SW480 (cell line): ENCODE data around the gene ANKS1B.

Experiments
- DNase-seq: peaks from one replicate; pipeline ENCODE4 v3.0.0-alpha.2; 2016; ENCODE audit warnings: low spot score

ANKS1B gene

DNA sequence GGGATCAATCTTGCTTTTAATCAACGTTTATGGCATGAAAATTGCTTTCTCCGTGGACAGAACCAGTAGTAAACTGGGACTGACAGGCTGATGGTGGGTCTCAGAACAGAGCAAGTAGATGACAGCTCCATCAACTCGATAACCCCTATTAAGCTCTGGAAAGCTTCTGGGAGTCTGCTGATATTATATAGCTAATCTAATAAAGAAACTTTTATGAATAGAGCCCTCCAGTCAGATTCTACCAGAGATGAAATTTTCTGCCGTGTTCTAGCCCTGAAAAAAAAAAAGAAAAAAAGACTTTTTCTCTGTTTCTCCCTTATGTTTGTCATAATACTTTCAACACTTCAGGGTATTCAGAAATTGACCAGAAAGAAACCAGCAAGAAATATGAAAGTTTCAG, 1168.0 kb downstream of the ANKS1B start:
- DNase-seq: no peak

DNA sequence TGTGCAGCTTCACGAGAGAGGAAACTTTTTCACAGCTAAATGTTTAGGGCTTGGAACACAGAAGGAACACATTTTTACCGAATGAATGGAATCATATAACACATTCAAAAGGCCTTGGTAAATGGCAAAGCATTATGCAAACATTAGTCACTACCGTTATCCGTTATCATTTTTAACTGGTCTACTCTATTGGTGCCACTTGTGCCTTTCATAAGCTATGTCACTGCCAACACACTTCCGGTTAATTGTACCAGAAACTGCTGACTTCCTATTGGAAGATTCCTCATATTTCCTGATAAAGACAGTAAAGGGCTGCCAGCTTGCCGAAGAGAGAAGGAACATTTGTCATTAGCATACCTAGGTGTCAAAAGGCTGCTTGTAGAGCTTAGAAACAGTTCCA, 1170.5 kb downstream of the ANKS1B start:
- DNase-seq: no peak

GRCh38 chr12:98812225-98812624, 1172.5 kb downstream of the ANKS1B start:
- no peak for DNase-seq

- DNase-seq: no peak
These were observed 1176.4 kb downstream of the ANKS1B start for GRCh38 chr12:98808243-98808875.

DNA sequence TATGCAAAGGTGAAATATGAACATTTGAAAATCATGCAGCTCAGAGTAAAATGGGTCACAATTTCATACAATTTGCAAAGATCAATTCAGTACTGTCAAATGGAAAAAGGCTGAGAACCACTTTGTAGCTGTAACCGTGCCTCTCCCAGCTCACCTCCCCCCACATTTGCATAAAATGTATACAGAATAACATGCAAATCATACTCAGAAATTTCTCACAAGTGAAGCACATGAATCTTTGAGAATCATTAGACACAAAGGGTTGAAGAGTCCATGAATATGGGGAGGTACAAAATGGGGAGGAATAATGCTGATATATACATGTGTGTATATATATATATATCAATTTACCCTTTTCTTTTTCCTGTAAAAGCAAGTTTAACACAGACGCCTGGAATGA, 1177.5 kb downstream of the ANKS1B start:
- DNase-seq: no peak

DNA sequence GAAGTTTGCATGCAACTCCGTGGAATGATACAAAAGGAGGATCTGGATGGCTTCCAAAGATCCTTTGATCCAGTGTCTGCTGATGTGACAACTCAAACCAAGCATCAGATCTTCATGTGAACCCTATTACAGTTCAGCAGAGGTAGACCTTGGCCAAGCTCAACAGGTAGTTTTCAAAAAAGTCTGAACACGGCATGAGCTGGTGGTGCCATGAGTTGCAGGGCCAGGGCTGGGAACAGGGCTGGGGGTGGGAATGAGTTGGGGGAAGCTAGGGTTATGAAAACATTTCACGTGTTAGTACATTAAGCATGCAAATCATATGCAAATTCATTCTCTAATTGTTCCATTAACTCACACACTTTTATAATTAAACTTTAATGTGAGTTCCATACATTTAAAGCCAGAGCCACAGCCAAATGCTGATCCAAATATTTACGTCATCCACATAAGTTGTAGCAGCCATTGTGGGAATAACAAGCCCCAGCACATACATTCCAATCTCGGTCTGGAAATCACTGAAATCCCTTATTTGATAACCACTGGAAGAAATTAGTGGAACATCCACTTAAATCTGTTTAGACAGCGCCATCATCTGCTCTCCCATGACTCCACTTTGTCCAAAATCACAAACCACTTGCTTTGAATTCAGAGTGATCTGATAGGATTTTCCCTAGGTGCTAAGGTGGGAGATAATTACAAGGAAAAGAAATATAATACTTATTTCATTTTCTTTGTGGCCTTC, 1181.1 kb downstream of the ANKS1B start:
- no peak for DNase-seq

GRCh38 chr12:98799822-98800221, 1184.9 kb downstream of the ANKS1B start:
- no peak for DNase-seq

GRCh38 chr12:98799146-98799810, 1185.5 kb downstream of the ANKS1B start:
- no peak for DNase-seq

DNA sequence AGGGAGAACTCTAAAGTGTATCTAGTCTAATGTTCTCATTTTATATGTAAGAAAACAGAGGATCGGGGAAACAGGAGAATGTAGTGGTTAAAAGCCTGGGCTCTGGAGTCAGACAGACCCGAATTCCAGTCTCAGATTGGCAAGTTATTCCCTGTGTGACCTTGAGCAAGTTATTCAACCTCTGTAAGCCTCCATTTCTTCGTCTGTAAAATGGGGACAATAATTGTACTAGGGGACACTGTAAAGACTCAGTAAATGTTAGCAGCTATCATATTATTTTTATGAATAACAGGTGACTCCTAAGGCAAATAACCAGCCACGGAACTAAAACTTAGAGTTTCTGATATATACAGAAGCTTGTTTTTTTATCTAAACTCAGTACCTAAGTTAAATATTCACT, 1187.5 kb downstream of the ANKS1B start:
- no peak for DNase-seq

- no peak for DNase-seq
These were observed 1188.0 kb downstream of the ANKS1B start for GRCh38 chr12:98796745-98797144.

- DNase-seq: no peak
These were observed 1191.6 kb downstream of the ANKS1B start for GRCh38 chr12:98793121-98793520.

DNA sequence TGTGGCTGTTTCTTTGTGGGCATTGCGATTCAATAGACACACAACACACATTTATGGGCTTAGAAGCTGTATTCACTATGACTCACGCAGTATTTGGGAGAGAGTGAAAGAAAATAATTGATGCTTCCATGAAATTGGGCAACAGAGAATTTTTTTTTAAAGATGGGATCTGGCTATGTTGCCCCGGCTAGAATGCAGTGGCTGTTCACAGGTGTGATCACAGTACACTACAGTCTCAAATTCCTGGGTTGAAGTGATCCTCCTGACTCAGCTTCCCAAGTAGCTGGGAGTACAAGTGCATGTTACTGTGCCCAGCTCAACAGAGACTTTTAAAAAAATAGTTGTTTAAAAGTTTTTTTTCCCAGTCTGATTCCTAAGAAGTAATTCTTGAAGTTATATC, 1193.3 kb downstream of the ANKS1B start:
- no peak for DNase-seq

GRCh38 chr12:98788396-98788795, 1196.3 kb downstream of the ANKS1B start:
- DNase-seq: no peak

DNA sequence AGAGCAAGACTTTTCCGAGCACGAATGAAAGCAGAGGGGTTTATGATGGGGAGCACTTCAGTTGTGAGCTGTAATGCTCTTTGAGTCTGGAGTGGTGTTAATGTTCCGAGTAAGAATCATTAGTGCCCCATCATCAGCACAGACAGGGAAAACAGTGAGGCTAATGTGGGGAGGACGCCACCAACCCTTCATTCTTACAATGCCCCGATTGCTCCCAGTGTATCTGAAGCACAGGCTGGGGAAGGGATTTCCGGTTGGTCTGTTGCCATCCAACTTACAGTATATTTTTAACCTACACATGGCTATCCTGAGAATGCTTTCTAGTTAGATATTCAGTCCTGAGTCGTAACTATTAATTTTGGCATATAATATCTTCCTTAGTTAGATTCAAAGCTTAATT, 1198.1 kb downstream of the ANKS1B start:
- no peak for DNase-seq

DNA sequence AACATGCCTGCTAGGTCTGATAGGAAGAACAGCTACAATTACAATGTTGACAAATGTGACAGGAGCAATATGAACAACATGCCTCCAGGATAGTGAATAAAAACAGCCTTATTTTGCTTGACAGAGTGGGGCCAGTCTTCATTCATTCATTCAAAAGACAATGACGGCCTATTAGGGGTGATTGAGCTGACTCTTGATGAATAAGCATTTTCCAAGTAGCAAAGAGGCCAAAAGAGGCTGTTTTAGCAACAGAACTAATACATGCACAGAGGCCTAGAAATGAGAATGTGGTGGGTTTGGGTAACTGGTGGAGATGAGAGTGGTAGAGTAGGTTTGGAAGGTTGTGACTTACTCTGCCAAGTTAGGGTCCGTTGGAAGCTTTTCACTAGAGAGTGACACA, 1201.3 kb downstream of the ANKS1B start:
- no peak for DNase-seq

GRCh38 chr12:98780261-98780660, 1204.5 kb downstream of the ANKS1B start:
- no peak for DNase-seq

- peak; percentile 70 for DNase-seq
These were observed 1211.9 kb downstream of the ANKS1B start for GRCh38 chr12:98772818-98773217.

DNA sequence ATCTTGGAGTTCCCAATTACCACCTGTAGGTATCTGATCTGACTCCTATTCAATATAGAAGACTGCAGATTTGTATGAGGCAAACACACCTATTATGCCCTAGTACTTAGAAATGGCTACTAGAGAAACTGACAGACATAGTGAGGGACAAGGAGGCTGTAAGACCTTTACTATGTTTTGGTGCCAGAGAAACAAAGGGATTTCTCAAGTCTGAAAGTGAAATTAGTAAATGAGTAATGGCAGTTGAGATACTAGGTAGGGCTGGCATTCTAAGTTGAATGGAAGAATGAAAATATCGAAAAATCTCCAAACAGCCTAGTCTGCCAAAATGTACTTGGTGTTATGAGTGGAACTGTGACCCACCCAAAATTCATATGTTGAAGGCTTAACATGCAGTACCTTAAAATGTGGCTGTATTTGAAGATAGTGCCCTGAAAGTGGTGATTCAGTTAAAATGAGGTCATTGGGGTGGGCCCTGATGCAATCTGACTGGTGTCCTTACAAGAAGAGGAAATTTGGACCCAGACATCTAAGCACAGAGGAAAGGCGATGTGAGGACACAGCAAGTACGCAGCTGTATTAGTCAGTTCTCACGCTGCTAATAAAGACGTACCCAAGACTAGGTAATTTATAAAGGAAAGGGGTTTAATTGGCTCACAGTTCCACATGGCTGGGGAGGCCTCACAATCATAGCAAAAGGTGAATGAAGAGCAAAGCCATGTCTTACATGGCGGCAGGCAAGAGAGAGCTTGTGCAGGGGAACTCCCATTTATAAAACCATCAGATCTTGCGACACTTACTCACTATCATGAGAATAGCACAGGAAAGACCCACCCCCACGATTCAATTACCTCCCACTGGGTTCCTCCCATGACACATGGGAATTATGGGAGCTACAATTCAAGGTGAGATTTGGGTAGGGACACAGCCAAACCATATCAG, 1212.7 kb downstream of the ANKS1B start:
- DNase-seq: no peak

- no peak for DNase-seq
These were observed 1214.5 kb downstream of the ANKS1B start for GRCh38 chr12:98770230-98770629.

DNA sequence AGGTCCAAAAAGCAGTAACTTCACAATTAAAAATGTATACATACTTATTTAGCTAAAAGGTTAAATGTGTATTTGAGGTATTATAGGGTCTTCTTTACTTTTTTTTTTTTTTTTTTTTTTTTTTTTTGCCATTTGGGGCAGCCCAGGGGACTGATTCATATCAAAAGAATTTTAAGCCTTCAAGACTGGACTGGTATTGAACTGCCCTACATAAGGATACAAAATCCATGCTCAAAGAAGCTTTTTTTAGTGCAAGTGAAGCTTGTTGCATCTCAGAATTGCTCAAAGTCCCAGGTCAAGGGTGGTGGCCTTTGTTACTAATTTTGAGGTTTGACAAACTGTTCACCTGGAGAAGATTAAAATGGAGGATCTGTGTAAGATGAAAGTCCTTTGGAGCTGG, 1215.7 kb downstream of the ANKS1B start:
- no peak for DNase-seq

- no peak for DNase-seq
These were observed 1217.5 kb downstream of the ANKS1B start for GRCh38 chr12:98767248-98767647.

GRCh38 chr12:98763656-98764055, 1221.1 kb downstream of the ANKS1B start:
- DNase-seq: no peak
